Ascending aorta (tissue), 2 donors: ENCODE results near the gene SLC45A3. TPM values are rescaled to one million over a fixed set of nuclear protein-coding genes. Genes with fewer than 3 reads are reported as not detected.
A peak's percentile ranks its signal among the peaks of the same experiment; 100 is the strongest.

Experiments used
- DNase-seq, 2 donors: peaks; one replicate each; pipeline ENCODE4 v3.0.0-alpha.2; 2019; ENCODE audit warnings: low spot score in 2 of 2
- H3K27ac ChIP-seq, 2 donors: fragments of 200-600 bp; sonication (generic); one replicate each; pipeline ENCODE4 v1.5.1; 2016 to 2017; ENCODE audit warnings: mild to moderate bottlenecking in 1 of 2
- H3K27me3 ChIP-seq: fragments of 200-600 bp; sonication (generic); one replicate; pipeline ENCODE4 v1.5.1; 2017
- H3K36me3 ChIP-seq, 2 donors: fragments of 200-600 bp; sonication (generic); one replicate each; pipeline ENCODE4 v1.5.1; 2016
- H3K4me1 ChIP-seq, 2 donors: fragments of 200-600 bp; sonication (generic); one replicate each; pipeline ENCODE4 v1.5.1; 2016 to 2017; ENCODE audit warnings: mild to moderate bottlenecking in 1 of 2
- H3K4me3 ChIP-seq, 2 donors: fragments of 200-600 bp; sonication (generic); one replicate each; pipeline ENCODE4 v1.5.1; 2016 to 2017; ENCODE audit warnings: mild to moderate bottlenecking in 1 of 2
- H3K9me3 ChIP-seq, 2 donors: fragments of 200-600 bp; sonication (generic); one replicate each; pipeline ENCODE4 v1.5.1; 2016
- intact Hi-C: fragments of 100-400 bp; cut with DNase I; formaldehyde crosslinking; loops from one replicate; pipeline ENCODE4 v1.15.1; 2023
- total RNA-seq: library from RNA; depleted of rRNA; stranded (reverse); fragments of >200 nt; gene quantifications from one replicate; pipeline ENCODE4 v1.1.0, GENCODE V29; 2016
- TF ChIP-seq, protein P1 (sequence below), 3 experiments: fragments of 200-600 bp in 2 of 3; fragments of 450-650 bp in 1 of 3; sonication (generic) in 2 of 3; IDR thresholded peaks; one replicate each; pipeline ENCODE4 v1.5.1; 2016 to 2019; ENCODE audit warnings: antibody characterized with exemption in 3 of 3, mild to moderate bottlenecking in 1 of 3, moderate library complexity in 1 of 3

The SLC45A3 gene
- total RNA-seq, 1 donor from 2014 or later, result 3.4 TPM

DNA sequence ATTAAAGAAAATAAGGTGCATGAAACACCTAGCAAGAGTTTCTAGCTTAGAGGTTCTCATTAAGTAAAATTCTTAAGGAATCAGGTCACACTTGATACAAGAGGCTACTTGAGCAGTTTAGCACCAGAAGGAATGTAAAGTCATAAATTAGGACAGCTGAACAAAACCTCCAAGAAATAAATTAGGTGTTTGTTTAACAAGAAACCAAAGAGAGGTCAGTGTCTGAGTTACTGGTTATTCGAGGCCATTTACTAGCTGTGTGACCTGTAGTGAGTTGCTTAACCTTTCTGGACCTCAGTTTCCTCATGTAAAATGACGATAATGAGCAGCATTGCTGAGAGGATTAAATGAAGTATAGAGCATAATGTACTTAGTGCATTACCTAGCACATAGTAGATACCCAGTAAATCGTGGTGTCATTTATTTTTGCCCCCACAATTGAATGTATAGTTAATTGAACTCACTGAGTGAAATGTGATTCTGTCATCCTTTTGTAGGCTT lies 47.6 kb downstream of the SLC45A3 start:
- Histone ChIP-seq H3K4me1 (peaks cover 0 to 26% of the 10 kb centered on the region in 2 donors), H3K27me3 (no peaks in the 10 kb centered on the region), H3K27ac (peak overlapping the region; percentile 97 to 98), H3K36me3 (no peaks in the 10 kb centered on the region), H3K4me3 (peak overlapping the region; percentile 79 to 90), H3K9me3 (no peaks in the 10 kb centered on the region)
- TF ChIP-seq, protein P1, sequence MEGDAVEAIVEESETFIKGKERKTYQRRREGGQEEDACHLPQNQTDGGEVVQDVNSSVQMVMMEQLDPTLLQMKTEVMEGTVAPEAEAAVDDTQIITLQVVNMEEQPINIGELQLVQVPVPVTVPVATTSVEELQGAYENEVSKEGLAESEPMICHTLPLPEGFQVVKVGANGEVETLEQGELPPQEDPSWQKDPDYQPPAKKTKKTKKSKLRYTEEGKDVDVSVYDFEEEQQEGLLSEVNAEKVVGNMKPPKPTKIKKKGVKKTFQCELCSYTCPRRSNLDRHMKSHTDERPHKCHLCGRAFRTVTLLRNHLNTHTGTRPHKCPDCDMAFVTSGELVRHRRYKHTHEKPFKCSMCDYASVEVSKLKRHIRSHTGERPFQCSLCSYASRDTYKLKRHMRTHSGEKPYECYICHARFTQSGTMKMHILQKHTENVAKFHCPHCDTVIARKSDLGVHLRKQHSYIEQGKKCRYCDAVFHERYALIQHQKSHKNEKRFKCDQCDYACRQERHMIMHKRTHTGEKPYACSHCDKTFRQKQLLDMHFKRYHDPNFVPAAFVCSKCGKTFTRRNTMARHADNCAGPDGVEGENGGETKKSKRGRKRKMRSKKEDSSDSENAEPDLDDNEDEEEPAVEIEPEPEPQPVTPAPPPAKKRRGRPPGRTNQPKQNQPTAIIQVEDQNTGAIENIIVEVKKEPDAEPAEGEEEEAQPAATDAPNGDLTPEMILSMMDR (IDR thresholded peaks at IDR 0.05), result no peak
- intact Hi-C loops, result loop anchor here (1.0 to 10.0 kb wide), 5 partner anchors 40 to 282 kb away; partner anchors contain the start of gene SLC45A3
- no peak for DNase-seq

DNA sequence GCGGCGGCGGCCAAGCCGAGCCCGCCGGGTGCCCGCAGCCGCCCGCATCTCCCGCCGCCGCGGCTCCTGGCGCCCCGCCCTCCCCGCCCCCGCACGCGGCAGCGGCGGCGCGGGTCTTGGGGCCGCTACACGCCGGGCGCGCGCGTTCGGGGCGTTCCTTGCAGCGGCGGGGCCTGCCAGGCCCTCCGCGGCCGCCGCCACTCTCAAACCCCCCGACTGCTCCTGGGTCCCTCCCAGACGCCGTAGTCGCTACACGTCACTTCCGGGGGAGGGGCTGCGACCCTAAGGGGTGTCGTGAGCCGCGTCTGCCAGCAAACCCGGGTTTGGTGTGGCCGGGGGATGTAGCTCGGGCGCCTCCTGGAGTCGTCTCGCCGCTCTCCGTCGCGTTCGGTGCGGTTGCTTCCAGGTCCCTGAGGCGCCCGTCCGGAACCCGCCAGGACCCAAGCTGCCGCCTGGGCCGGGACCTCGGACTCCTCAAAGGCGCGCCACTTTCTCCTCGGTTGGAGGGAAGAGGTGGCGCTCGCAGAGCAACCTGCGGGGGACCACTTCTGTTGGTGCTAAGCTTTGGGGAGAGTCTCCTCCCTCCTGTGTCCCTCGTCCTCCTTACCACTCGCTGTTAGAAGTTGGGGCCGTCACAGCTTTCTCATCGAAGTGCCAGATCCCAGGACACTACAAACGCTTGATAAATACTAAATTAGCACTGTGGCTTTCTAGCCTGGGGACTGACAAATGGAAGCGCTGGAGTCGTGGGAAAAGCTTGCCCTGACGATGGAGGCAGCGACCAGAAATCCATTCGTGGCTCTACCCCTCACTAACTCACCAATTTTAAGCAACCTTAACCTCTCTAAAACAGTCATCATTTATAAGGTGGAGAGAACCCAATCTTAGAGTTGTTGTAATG lies 48.3 kb downstream of the SLC45A3 start, which contains the start of gene ELK4:
ELK4 (minus strand) TSS at position 244 of the 901 bp plus-strand sequence. CDS start 8,129 bp downstream, outside the sequence.
- intact Hi-C loops, result loop anchor here (1.0 to 10.0 kb wide), 6 partner anchors 33 to 283 kb away; partner anchors contain the start of genes SLC41A1 and SLC45A3
- peak; percentile 90 to 99 for DNase-seq
- peaks cover 0 to 23% of the 10 kb centered on the region in 2 donors for H3K4me1 ChIP-seq
- H3K9me3 ChIP-seq, result no peaks in the 10 kb centered on the region
- H3K4me3 ChIP-seq, result peak within 1 kb of the TSS; percentile 79 to 90
- H3K27me3 ChIP-seq, result no peaks in the 10 kb centered on the region
- TF ChIP-seq, protein P1 (IDR thresholded peaks at IDR 0.05), result peak; percentile 72 to 91 (median 77)
- no peaks in the 10 kb centered on the region for H3K36me3 ChIP-seq
- H3K27ac ChIP-seq, result peak within 1 kb of the TSS; percentile 97 to 98

DNA sequence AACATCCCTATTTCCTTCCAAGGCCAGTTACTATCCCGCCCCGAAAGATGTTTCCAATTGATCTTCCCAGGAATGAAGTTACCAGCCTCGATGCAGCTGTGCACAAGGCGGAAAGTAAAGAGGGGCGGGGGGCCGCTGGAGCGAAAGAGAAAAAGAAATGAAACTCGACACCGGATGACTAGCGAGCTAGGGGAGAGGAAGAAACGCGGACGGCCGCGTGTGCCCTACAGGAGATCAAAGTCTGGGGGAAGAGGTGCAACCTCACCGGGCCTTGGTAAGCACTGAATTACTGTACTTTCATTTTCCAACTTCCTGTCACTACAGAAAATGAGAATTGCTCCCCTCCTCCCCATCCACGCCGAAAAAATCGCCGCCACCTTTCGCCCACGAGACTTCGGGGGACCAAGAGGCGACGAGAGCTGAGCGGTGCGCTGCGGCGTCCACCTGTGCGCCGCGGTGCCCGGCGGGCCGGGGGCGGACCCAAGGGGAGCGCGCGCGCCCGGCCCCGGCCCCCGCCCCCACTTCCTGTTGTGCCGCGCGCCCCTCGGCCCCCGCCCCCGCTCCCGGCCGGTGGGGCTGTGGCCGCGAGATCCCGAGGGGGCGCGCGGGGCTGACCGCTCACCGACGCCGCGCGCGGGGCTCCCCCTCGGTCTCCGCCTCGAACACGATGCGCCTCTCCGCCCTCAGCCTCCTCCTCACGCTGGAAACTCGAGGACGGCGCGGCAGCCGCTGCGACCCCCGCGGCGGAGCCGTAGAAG lies 49.1 kb downstream of the SLC45A3 start:
- TF ChIP-seq, protein P1 (IDR thresholded peaks at IDR 0.05), result no peak
- intact Hi-C loops, result loop anchor here (2.0 to 10.0 kb wide), 3 partner anchors 32 to 284 kb away; partner anchors contain the start of gene SLC41A1
- no peaks in the 10 kb centered on the region for H3K9me3 ChIP-seq
- DNase-seq, result peak in 1 of 2 donors; percentile 79
- H3K36me3 ChIP-seq, result no peaks in the 10 kb centered on the region
- H3K27me3 ChIP-seq, result no peaks in the 10 kb centered on the region
- H3K27ac ChIP-seq, result peak overlapping the region; percentile 89 to 97
- H3K4me3 ChIP-seq, result peak overlapping the region; percentile 79 to 90
- H3K4me1 ChIP-seq, result peaks cover 0 to 21% of the 10 kb centered on the region in 2 donors

DNA sequence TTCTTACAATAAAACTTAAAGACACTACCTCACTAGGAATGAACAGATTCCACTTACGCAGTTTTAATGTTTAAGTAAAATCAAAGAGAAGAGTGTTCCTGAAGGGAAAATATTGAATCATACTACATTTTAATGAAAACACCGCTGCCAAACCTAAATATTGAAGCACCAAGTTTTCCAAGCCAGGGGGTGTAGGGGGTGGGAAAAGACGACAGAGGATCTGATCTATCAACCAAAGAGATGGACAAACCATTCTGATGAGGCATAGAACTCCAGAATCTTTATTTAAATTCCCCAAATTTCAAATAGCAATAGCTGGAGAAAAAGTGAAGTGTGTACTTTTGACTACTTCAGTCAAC lies 49.7 kb downstream of the SLC45A3 start:
- no peaks in the 10 kb centered on the region for H3K27me3 ChIP-seq
- peak overlapping the region; percentile 79 to 90 for H3K4me3 ChIP-seq
- H3K27ac ChIP-seq, result peak overlapping the region; percentile 89 to 97
- TF ChIP-seq, protein P1 (IDR thresholded peaks at IDR 0.05), result no peak
- intact Hi-C loops, result loop anchor here (2.0 to 10.0 kb wide), 3 partner anchors 32 to 284 kb away; partner anchors contain the start of gene SLC41A1
- H3K9me3 ChIP-seq, result no peaks in the 10 kb centered on the region
- no peaks in the 10 kb centered on the region for H3K36me3 ChIP-seq
- H3K4me1 ChIP-seq, result peaks cover 0 to 21% of the 10 kb centered on the region in 2 donors
- DNase-seq, result no peak

DNA sequence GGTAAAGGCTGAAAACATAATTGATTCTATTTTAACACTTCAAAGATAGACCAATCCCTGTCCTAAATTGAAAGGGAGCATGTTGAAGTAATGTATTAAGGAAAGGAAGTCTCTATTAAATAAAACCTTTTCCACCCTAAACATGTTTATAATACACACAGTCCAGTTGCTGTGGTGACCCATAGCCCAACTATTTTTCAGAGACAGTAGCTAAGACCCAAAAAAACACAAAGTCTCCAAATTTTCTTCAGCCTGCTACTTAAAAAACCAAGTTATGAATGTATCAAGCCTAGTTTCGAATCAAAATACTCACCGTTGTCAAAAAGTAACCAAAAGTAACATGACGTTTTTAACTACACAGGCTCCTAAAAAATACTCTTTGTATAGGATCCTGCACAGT lies 50.1 kb downstream of the SLC45A3 start:
- Histone ChIP-seq H3K27me3 (no peaks in the 10 kb centered on the region), H3K4me3 (peak overlapping the region; percentile 79 to 90), H3K27ac (peak overlapping the region; percentile 89 to 97), H3K4me1 (peaks cover 0 to 21% of the 10 kb centered on the region in 2 donors), H3K36me3 (no peaks in the 10 kb centered on the region), H3K9me3 (no peaks in the 10 kb centered on the region)
- TF ChIP-seq, protein P1 (IDR thresholded peaks at IDR 0.05), result no peak
- DNase-seq, result no peak
- intact Hi-C loops, result loop anchor here (2.0 to 10.0 kb wide), 3 partner anchors 31 to 285 kb away; partner anchors contain the start of gene SLC41A1
